ENCODE measurements around the gene B3GALT2.

B3GALT2 gene

GRCh38 chr1:193210996-193211395 is 24.6 kb upstream of the B3GALT2 start:
- DNase-seq (no peak), ATAC-seq (ENCODE audit: insufficient read depth, low read depth) (no peak)
- Histone ChIP-seq H3K27ac (ENCODE audit: low read length) (no peak overlapping the region), H3K4me3 (ENCODE audit: low read depth in 1 of 2, low read length in 2 of 2) (no peak overlapping the region), H3K9me3 (ENCODE audit: insufficient read depth, low read length, severe bottlenecking) (peaks cover 3% of the 10 kb centered on the region), H2AFZ (ENCODE audit: low read depth, low read length) (no peak overlapping the region), H4K20me1 (ENCODE audit: insufficient read depth, low read length) (no peaks in the 10 kb centered on the region), H3K79me2 (ENCODE audit: insufficient read depth, low read length) (no peaks in the 10 kb centered on the region; the same call in 1 of the 2 replicates), H3K9ac (ENCODE audit: low read depth, low read length) (no peak overlapping the region), H3K4me2 (ENCODE audit: insufficient read depth, low read length) (no peak overlapping the region), H3K36me3 (ENCODE audit: insufficient read depth, low read length) (peaks cover 62% of the 10 kb centered on the region; the same call in 1 of the 2 replicates), H3K27me3 (ENCODE audit: insufficient read depth, low read length, poor library complexity) (no peaks in the 10 kb centered on the region), H3K4me1 (ENCODE audit: insufficient read depth, low read length) (no peaks in the 10 kb centered on the region)
- no peak for TF ChIP-seq EZH2 (IDR thresholded peaks at IDR 0.05; ENCODE audit: borderline replicate concordance, low read depth, low read length, severe bottlenecking)
- TF ChIP-seq CTCF (IDR thresholded peaks at IDR 0.05; ENCODE audit: borderline replicate concordance, extremely low read depth, low read length, poor library complexity, severe bottlenecking) = no peak

GRCh38 chr1:193201021-193201420 is 14.6 kb upstream of the B3GALT2 start:
- Histone ChIP-seq H2AFZ (ENCODE audit: low read depth, low read length) (no peak overlapping the region), H3K4me1 (ENCODE audit: insufficient read depth, low read length) (no peaks in the 10 kb centered on the region), H3K79me2 (ENCODE audit: insufficient read depth, low read length) (peaks cover 20% of the 10 kb centered on the region), H3K27ac (ENCODE audit: low read length) (no peak overlapping the region), H3K36me3 (ENCODE audit: insufficient read depth, low read length) (peaks cover 21% of the 10 kb centered on the region), H3K9me3 (ENCODE audit: insufficient read depth, low read length, severe bottlenecking) (no peaks in the 10 kb centered on the region), H4K20me1 (ENCODE audit: insufficient read depth, low read length) (no peaks in the 10 kb centered on the region), H3K27me3 (ENCODE audit: insufficient read depth, low read length, poor library complexity) (no peaks in the 10 kb centered on the region), H3K4me2 (ENCODE audit: insufficient read depth, low read length) (no peak overlapping the region), H3K9ac (ENCODE audit: low read depth, low read length) (no peak overlapping the region), H3K4me3 (ENCODE audit: low read depth in 1 of 2, low read length in 2 of 2) (no peak overlapping the region)
- TF ChIP-seq EZH2 (IDR thresholded peaks at IDR 0.05; ENCODE audit: borderline replicate concordance, low read depth, low read length, severe bottlenecking) (no peak), CTCF (IDR thresholded peaks at IDR 0.05; ENCODE audit: borderline replicate concordance, extremely low read depth, low read length, poor library complexity, severe bottlenecking) (no peak)
- no peak for ATAC-seq (ENCODE audit: insufficient read depth, low read depth)
- DNase-seq = no peak

- no peak overlapping the region for H3K4me3 ChIP-seq (ENCODE audit: low read depth in 1 of 2, low read length in 2 of 2)
- no peak overlapping the region for H3K27ac ChIP-seq (ENCODE audit: low read length)
- H3K27me3 ChIP-seq (ENCODE audit: insufficient read depth, low read length, poor library complexity) = no peaks in the 10 kb centered on the region
- H3K36me3 ChIP-seq (ENCODE audit: insufficient read depth, low read length) = peaks cover 10% of the 10 kb centered on the region
- H3K4me1 ChIP-seq (ENCODE audit: insufficient read depth, low read length) = no peaks in the 10 kb centered on the region
- peaks cover 31% of the 10 kb centered on the region for H3K79me2 ChIP-seq (ENCODE audit: insufficient read depth, low read length)
- H3K4me2 ChIP-seq (ENCODE audit: insufficient read depth, low read length) = no peak overlapping the region
- TF ChIP-seq EZH2 (IDR thresholded peaks at IDR 0.05; ENCODE audit: borderline replicate concordance, low read depth, low read length, severe bottlenecking) = no peak
- no peak for TF ChIP-seq CTCF (IDR thresholded peaks at IDR 0.05; ENCODE audit: borderline replicate concordance, extremely low read depth, low read length, poor library complexity, severe bottlenecking)
- H3K9me3 ChIP-seq (ENCODE audit: insufficient read depth, low read length, severe bottlenecking) = no peaks in the 10 kb centered on the region
- H3K9ac ChIP-seq (ENCODE audit: low read depth, low read length) = no peak overlapping the region
- no peaks in the 10 kb centered on the region for H4K20me1 ChIP-seq (ENCODE audit: insufficient read depth, low read length)
- ATAC-seq (ENCODE audit: insufficient read depth, low read depth) (no peak), DNase-seq (no peak)
- H2AFZ ChIP-seq (ENCODE audit: low read depth, low read length) = no peak overlapping the region
These were observed 13.5 kb upstream of the B3GALT2 start for GRCh38 chr1:193199940-193200339.

- no peak overlapping the region for H3K4me2 ChIP-seq (ENCODE audit: insufficient read depth, low read length)
- H3K27me3 ChIP-seq (ENCODE audit: insufficient read depth, low read length, poor library complexity) = no peaks in the 10 kb centered on the region
- H3K27ac ChIP-seq (ENCODE audit: low read length) = no peak overlapping the region
- no peak overlapping the region for H3K4me3 ChIP-seq (ENCODE audit: low read depth in 1 of 2, low read length in 2 of 2)
- TF ChIP-seq CTCF (IDR thresholded peaks at IDR 0.05; ENCODE audit: borderline replicate concordance, extremely low read depth, low read length, poor library complexity, severe bottlenecking) (no peak), EZH2 (IDR thresholded peaks at IDR 0.05; ENCODE audit: borderline replicate concordance, low read depth, low read length, severe bottlenecking) (no peak)
- ATAC-seq (ENCODE audit: insufficient read depth, low read depth) = no peak
- H3K9me3 ChIP-seq (ENCODE audit: insufficient read depth, low read length, severe bottlenecking) = peaks cover 8% of the 10 kb centered on the region
- H3K36me3 ChIP-seq (ENCODE audit: insufficient read depth, low read length) = peaks cover 22% of the 10 kb centered on the region
- H3K79me2 ChIP-seq (ENCODE audit: insufficient read depth, low read length) = peaks cover 62% of the 10 kb centered on the region
- H3K4me1 ChIP-seq (ENCODE audit: insufficient read depth, low read length) = no peaks in the 10 kb centered on the region
- DNase-seq = no peak
- H4K20me1 ChIP-seq (ENCODE audit: insufficient read depth, low read length) = no peaks in the 10 kb centered on the region
- no peak overlapping the region for H2AFZ ChIP-seq (ENCODE audit: low read depth, low read length)
- H3K9ac ChIP-seq (ENCODE audit: low read depth, low read length) = no peak overlapping the region
These were observed 6.2 kb upstream of the B3GALT2 start for GRCh38 chr1:193192586-193192985.

Measured in DND-41 (cell line).